ENCODE results near the gene ABL1. TPM values are rescaled to one million over a fixed set of nuclear protein-coding genes. Genes with fewer than 3 reads are reported as not detected.

ABL1 gene
- total and polyA plus RNA-seq, 2 of the 13 experiments (the other 11 are each of a cell fraction or from before 2014, with no cell fraction given) = 10.8 to 20.4 TPM

DNA sequence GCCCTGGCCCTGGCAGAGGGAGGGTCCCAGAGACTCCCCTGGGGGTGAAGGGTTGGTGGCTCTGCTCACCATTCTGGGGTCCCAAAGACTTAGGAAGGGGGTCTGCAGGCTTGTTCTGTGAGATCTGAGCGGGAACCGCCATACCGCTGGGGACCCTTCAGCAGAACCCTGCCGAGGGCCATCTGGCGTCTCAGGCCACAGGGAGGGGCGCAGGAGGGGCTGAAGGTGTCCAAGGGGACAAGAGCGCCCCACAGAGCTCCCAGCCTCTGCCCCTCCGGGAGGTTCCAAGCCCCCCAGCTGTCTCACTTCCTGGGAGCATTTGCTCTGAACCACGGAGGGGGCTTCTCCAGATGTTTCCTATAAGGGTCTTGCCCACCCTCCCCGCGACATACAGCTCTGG lies 99.2 kb downstream of the ABL1 start (continued):
- no peak for TF ChIP-seq FOXK1 (CRISPR knock-in tag; IDR thresholded peaks at IDR 0.05; ENCODE audit: borderline replicate concordance, low read depth)
- TF ChIP-seq, protein P1, sequence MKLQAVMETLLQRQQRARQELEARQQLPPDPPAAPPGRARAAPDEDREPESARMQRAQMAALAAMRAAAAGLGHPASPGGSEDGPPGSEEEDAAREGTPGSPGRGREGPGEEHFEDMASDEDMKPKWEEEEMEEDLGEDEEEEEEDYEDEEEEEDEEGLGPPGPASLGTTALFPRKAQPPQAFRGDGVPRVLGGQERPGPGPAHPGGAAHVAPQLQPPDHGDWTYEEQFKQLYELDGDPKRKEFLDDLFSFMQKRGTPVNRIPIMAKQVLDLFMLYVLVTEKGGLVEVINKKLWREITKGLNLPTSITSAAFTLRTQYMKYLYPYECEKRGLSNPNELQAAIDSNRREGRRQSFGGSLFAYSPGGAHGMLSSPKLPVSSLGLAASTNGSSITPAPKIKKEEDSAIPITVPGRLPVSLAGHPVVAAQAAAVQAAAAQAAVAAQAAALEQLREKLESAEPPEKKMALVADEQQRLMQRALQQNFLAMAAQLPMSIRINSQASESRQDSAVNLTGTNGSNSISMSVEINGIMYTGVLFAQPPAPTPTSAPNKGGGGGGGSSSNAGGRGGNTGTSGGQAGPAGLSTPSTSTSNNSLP (IDR thresholded peaks at IDR 0.05; ENCODE audit: low read depth, low read length) = no peak
- TF ChIP-seq, protein P2, sequence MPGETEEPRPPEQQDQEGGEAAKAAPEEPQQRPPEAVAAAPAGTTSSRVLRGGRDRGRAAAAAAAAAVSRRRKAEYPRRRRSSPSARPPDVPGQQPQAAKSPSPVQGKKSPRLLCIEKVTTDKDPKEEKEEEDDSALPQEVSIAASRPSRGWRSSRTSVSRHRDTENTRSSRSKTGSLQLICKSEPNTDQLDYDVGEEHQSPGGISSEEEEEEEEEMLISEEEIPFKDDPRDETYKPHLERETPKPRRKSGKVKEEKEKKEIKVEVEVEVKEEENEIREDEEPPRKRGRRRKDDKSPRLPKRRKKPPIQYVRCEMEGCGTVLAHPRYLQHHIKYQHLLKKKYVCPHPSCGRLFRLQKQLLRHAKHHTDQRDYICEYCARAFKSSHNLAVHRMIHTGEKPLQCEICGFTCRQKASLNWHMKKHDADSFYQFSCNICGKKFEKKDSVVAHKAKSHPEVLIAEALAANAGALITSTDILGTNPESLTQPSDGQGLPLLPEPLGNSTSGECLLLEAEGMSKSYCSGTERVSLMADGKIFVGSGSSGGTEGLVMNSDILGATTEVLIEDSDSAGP (CRISPR knock-in tag; IDR thresholded peaks at IDR 0.05; ENCODE audit: borderline replicate concordance) = no peak

DNA sequence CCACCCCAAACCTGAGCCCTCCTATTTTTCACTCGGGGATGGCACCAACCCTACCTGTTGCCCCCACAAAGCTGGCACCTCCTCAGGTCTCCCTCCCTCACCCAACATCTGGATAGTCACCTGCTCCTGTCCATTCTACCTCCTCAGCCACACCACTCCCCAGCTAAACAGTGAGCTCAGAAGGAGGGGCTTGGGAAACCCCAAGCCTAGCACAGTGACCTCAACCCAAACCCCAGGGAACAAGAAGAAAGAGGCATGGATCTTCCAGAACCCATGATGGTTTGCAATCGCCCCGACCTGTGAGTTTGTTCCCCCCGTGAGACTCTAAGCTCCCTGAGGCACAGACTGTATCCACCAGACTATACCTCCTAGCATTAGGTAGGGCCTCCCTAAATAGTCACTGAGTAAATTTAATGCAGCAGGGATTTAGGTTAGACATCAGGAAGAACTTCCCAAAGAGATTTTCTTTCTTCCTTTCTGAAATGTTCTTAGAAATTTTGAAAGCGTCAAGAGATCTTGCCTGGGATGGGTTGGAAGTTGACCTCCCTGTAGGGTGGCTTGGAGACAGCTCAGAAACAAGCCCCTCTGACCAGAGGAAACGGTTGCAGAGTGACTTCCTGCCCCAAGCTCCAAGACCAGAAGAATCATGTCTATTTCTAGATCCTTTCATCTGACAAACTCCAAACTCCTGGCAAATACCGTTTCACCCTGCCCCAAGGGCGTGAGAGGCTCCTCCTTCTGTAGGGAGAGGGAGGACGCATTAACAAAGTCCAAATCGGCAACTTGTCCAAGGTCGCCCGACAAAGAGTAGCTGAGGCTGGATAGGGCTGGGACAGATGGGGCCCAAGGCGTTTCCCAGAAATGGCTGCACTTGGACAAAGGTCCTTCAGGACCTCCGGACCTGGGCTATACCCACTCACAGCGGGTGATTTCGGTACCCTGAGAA lies 99.9 kb downstream of the ABL1 start:
- no peaks in the 10 kb centered on the region for H3K36me3 ChIP-seq (replicated peaks in 1 of 2; ENCODE audit: control insufficient read depth in 1 of 2, insufficient read depth in 2 of 2, low read length in 2 of 2)
- H3K27ac ChIP-seq (ENCODE audit: extremely low read length, insufficient read depth, low read length) = no peak overlapping the region
- DNase-seq (ENCODE audit: low spot score) (peak; percentile 70), ATAC-seq (peak; percentile 47), FAIRE-seq (peak; percentile 82)
- POLR2A ChIA-PET = interaction anchor here (0.6 kb wide), 1 partner anchor 11 kb away, joined by 3 read pairs; no protein-coding TSS in a partner anchor
- no peak overlapping the region for H2AFZ ChIP-seq (ENCODE audit: low read length)
- no peaks in the 10 kb centered on the region for H4K20me1 ChIP-seq (ENCODE audit: insufficient read depth, low read length)
- H3K27me3 ChIP-seq (ENCODE audit: control insufficient read depth in 1 of 2, insufficient read depth in 2 of 2, low read length in 2 of 2) = peaks cover 17 to 89% of the 10 kb centered on the region in 2 experiments
- CTCF ChIA-PET (ENCODE audit: low intra/inter-chr PET ratio, low total read pairs) = no interaction called here
- H3K4me2 ChIP-seq (ENCODE audit: low read depth, low read length) = peak overlapping the region; percentile 83
- H3K9ac ChIP-seq (ENCODE audit: insufficient read depth, low read depth, low read length) = no peak overlapping the region
- intact Hi-C loops (cut with micrococcal nuclease; ENCODE audit: unreplicated experiment) = no loop called here
- H3K4me1 ChIP-seq (ENCODE audit: insufficient read depth, low read length) = peaks cover 44% of the 10 kb centered on the region
- H3K4me3 ChIP-seq (replicated peaks in 1 of 3; ENCODE audit: insufficient read depth in 1 of 3, low read depth in 2 of 3, low read length in 3 of 3) = peak overlapping the region in 1 of 3 experiments; percentile 42; a peak in 2 of 6 replicates
- H3K9me3 ChIP-seq (ENCODE audit: low read length) = no peaks in the 10 kb centered on the region
- in situ Hi-C loops (cut with HindIII; ENCODE audit: extremely low pct_ligation_motif_present, low pct_unique_long_range_greater_than_20kb) = no loop called here
- BruUV-seq (replicated peaks) = no TSS peak
- 13% methylated on average over 9 of the region's 16 CpGs for WGBS (ENCODE audit: low lambda C conversion rate)
- no peaks in the 10 kb centered on the region for H3K79me2 ChIP-seq (ENCODE audit: insufficient read depth, low read length)
- TF ChIP-seq ZNF296 (CRISPR knock-in tag; conservative IDR thresholded peaks at IDR 0.05) (no peak), SOX6 (IDR thresholded peaks at IDR 0.05) (no peak), SOX6 (CRISPR knock-in tag; IDR thresholded peaks at IDR 0.05) (peak; percentile 36), MIXL1 (CRISPR knock-in tag; IDR thresholded peaks at IDR 0.05) (no peak), ZNF747 (CRISPR knock-in tag; IDR thresholded peaks at IDR 0.05; ENCODE audit: borderline replicate concordance) (no peak), ZNF484 (CRISPR knock-in tag; IDR thresholded peaks at IDR 0.05; ENCODE audit: borderline replicate concordance, low read depth) (no peak), NFYB (CRISPR knock-in tag; IDR thresholded peaks at IDR 0.05) (no peak), JARID2 (CRISPR knock-in tag; IDR thresholded peaks at IDR 0.05; ENCODE audit: insufficient replicate concordance) (no peak), ONECUT2 (CRISPR knock-in tag; IDR thresholded peaks at IDR 0.05) (no peak), PHF21A (CRISPR knock-in tag; IDR thresholded peaks at IDR 0.05) (peak; percentile 71; the same call in 1 of the 2 replicates), PHF5A (CRISPR knock-in tag; IDR thresholded peaks at IDR 0.05; ENCODE audit: low read depth, unreplicated experiment) (no peak), ADNP (CRISPR knock-in tag; IDR thresholded peaks at IDR 0.05) (peak; percentile 25; the same call in 1 of the 2 replicates)
- TF ChIP-seq, protein P3, sequence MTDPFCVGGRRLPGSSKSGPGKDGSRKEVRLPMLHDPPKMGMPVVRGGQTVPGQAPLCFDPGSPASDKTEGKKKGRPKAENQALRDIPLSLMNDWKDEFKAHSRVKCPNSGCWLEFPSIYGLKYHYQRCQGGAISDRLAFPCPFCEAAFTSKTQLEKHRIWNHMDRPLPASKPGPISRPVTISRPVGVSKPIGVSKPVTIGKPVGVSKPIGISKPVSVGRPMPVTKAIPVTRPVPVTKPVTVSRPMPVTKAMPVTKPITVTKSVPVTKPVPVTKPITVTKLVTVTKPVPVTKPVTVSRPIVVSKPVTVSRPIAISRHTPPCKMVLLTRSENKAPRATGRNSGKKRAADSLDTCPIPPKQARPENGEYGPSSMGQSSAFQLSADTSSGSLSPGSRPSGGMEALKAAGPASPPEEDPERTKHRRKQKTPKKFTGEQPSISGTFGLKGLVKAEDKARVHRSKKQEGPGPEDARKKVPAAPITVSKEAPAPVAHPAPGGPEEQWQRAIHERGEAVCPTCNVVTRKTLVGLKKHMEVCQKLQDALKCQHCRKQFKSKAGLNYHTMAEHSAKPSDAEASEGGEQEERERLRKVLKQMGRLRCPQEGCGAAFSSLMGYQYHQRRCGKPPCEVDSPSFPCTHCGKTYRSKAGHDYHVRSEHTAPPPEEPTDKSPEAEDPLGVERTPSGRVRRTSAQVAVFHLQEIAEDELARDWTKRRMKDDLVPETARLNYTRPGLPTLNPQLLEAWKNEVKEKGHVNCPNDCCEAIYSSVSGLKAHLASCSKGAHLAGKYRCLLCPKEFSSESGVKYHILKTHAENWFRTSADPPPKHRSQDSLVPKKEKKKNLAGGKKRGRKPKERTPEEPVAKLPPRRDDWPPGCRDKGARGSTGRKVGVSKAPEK (CRISPR knock-in tag; IDR thresholded peaks at IDR 0.05; ENCODE audit: borderline replicate concordance) = no peak

All from HepG2 (cell line).